HEK293 (cell line): ENCODE measurements around the gene RBFOX1.

Experiments used
- CTCF ChIP-seq: fragments of 450-650 bp; formaldehyde crosslinking; IDR thresholded peaks from 2 replicates; pipeline ENCODE4 v1.5.1; 2016; ENCODE audit warnings: missing biosample characterization, missing genetic modification characterization
- GLIS2 ChIP-seq: fragments of 450-650 bp; formaldehyde crosslinking; IDR thresholded peaks from 2 replicates; pipeline ENCODE4 v1.5.1; 2016; ENCODE audit warnings: missing biosample characterization, missing genetic modification characterization
- ZNF138 ChIP-seq: fragments of 450-650 bp; formaldehyde crosslinking; IDR thresholded peaks from 2 replicates; pipeline ENCODE4 v1.5.1; 2016; ENCODE audit warnings: missing biosample characterization, missing genetic modification characterization, borderline replicate concordance
- ZNF776 ChIP-seq: fragments of 450-650 bp; formaldehyde crosslinking; IDR thresholded peaks from 2 replicates; pipeline ENCODE4 v1.5.0; 2017; ENCODE audit warnings: missing biosample characterization, missing genetic modification characterization, borderline replicate concordance
- ZNF792 ChIP-seq: fragments of 450-650 bp; formaldehyde crosslinking; IDR thresholded peaks from 2 replicates; pipeline ENCODE4 v1.5.1; 2016; ENCODE audit warnings: missing biosample characterization, missing genetic modification characterization

DNA sequence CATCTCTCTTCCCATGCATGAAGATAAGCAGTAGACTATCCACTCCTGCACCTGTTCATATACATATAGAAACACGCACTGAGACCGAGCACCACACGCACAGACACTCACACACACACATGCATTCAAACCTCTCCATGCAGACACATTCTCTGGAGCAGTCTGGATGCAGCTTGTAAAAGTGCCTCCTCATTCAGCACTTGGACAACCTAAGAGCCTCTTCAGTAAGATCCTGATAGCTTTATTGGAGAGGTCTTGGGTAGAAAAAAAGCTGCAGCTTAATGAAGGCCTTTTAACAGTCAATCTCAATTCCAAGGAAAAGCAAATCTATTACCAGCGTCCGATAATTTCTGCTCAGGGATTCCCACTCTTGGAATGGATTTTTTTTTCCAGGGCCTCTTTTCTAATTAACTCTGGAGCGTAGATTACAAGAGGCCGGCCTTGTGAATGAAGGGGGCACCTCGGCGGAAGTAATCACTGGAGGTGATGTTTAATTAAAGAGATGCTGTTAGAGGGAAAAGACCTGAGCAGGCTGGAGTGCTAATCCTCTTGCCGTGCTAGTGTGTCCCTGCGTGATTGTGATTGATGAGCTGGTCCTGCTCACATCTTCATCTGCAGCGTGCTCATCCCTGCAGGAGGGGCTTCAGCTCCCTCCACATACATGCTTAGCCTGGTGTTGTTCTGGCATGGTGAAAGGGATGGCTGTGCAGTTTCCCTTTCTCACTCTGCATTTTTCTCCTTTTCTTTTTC is 155.1 kb downstream of the RBFOX1 start:
- TF ChIP-seq CTCF (tag by site-specific recombination) (no peak), ZNF138 (no peak), GLIS2 (tag by site-specific recombination) (no peak), ZNF792 (tag by site-specific recombination) (no peak), ZNF776 (tag by site-specific recombination) (no peak)
